ENCODE data around the gene CFAP43. TPM values are rescaled to one million over a fixed set of nuclear protein-coding genes. Genes with fewer than 3 reads are reported as not detected.

CFAP43 gene
- total and polyA plus RNA-seq, 9 of the 15 experiments (the other 6 are each of a cell fraction or from before 2014, with no cell fraction given): 0.07 to 0.86 (median 0.11) TPM; not detected in 1

DNA sequence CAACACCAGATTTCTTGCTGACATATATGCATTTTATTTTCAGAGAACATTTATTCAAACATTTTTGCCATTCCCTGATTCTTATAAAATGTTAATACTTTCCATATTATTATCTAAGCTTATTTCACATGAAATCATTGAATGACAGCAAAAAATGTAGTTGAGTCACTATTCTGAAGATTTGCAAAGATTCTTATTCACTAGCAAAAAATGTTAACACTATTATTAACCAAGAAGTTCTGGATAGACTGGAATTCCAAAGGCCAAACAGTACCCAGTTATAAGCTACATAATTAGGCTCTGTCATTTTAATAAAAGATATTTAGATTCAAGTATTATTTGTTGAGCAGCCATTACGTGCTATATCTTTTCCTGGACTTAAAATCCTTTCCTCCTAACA lies 41.1 kb upstream of the CFAP43 start:
- H3K27ac ChIP-seq (ENCODE audit: extremely low read depth, low read depth, low read length): no peak overlapping the region
- FAIRE-seq (no peak), DNase-seq (ENCODE audit: extremely low read depth in 1 of 4, low spot score in 3 of 4) (no peak), ATAC-seq (no peak)
- peaks cover 11% of the 10 kb centered on the region; the same call in 2 of the 3 replicates for H3K36me3 ChIP-seq (ENCODE audit: control insufficient read depth, insufficient read depth, low read length)
- CTCF ChIA-PET (ENCODE audit: low intra/inter-chr PET ratio): no interaction called here
- H3K27me3 ChIP-seq (ENCODE audit: control insufficient read depth in 2 of 2, insufficient read depth in 2 of 2, low read length in 2 of 2): no peaks in the 10 kb centered on the region
- BruUV-seq (replicated peaks): no TSS peak
- H3K9me3 ChIP-seq (replicated peaks; ENCODE audit: control insufficient read depth, insufficient read depth, low read depth, low read length): no peaks in the 10 kb centered on the region; the same call in 1 of the 2 replicates
- no peak overlapping the region for H2AFZ ChIP-seq (ENCODE audit: low read depth, low read length)
- H3K79me2 ChIP-seq (ENCODE audit: control insufficient read depth, insufficient read depth, low read length): no peaks in the 10 kb centered on the region
- H3K4me3 ChIP-seq: no peak overlapping the region
- H3K9ac ChIP-seq (ENCODE audit: insufficient read depth in 1 of 2, low read depth in 2 of 2, low read length in 2 of 2): no peak overlapping the region
- no peak overlapping the region for H3K4me2 ChIP-seq (ENCODE audit: insufficient read depth, low read length)
- WGBS (ENCODE audit: insufficient coverage, low coverage, missing lambda C conversion rate): 60% methylated on average over 1 of the region's 1 CpG
- no peaks in the 10 kb centered on the region for H3K9me1 ChIP-seq (ENCODE audit: control insufficient read depth, insufficient read depth, low read length)
- H3K4me1 ChIP-seq (replicated peaks in 1 of 2; ENCODE audit: control insufficient read depth in 2 of 2, insufficient read depth in 2 of 2, low read length in 2 of 2): peaks cover 7 to 8% of the 10 kb centered on the region in 2 experiments
- H4K20me1 ChIP-seq (replicated peaks; ENCODE audit: control insufficient read depth, insufficient read depth, low read length): no peaks in the 10 kb centered on the region
- TF ChIP-seq, protein P1, sequence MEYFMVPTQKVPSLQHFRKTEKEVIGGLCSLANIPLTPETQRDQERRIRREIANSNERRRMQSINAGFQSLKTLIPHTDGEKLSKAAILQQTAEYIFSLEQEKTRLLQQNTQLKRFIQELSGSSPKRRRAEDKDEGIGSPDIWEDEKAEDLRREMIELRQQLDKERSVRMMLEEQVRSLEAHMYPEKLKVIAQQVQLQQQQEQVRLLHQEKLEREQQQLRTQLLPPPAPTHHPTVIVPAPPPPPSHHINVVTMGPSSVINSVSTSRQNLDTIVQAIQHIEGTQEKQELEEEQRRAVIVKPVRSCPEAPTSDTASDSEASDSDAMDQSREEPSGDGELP (CRISPR knock-in tag; IDR thresholded peaks at IDR 0.05; ENCODE audit: borderline replicate concordance): no peak
- no peak for TF ChIP-seq TAF15 (IDR thresholded peaks at IDR 0.05; ENCODE audit: low read depth, low read length)
- TF ChIP-seq ZNF3 (CRISPR knock-in tag; IDR thresholded peaks at IDR 0.05): no peak
- TF ChIP-seq, protein P2, sequence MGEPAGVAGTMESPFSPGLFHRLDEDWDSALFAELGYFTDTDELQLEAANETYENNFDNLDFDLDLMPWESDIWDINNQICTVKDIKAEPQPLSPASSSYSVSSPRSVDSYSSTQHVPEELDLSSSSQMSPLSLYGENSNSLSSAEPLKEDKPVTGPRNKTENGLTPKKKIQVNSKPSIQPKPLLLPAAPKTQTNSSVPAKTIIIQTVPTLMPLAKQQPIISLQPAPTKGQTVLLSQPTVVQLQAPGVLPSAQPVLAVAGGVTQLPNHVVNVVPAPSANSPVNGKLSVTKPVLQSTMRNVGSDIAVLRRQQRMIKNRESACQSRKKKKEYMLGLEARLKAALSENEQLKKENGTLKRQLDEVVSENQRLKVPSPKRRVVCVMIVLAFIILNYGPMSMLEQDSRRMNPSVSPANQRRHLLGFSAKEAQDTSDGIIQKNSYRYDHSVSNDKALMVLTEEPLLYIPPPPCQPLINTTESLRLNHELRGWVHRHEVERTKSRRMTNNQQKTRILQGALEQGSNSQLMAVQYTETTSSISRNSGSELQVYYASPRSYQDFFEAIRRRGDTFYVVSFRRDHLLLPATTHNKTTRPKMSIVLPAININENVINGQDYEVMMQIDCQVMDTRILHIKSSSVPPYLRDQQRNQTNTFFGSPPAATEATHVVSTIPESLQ (CRISPR knock-in tag; IDR thresholded peaks at IDR 0.05): no peak
- TF ChIP-seq GABPB1 (CRISPR knock-in tag; IDR thresholded peaks at IDR 0.05): no peak
- TF ChIP-seq, protein P3, sequence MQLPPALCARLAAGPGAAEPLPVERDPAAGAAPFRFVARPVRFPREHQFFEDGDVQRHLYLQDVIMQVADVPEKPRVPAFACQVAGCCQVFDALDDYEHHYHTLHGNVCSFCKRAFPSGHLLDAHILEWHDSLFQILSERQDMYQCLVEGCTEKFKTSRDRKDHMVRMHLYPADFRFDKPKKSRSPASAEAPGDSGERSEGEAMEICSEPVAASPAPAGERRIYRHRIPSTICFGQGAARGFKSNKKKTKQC (CRISPR knock-in tag; IDR thresholded peaks at IDR 0.05): no peak
- TF ChIP-seq, protein P4, sequence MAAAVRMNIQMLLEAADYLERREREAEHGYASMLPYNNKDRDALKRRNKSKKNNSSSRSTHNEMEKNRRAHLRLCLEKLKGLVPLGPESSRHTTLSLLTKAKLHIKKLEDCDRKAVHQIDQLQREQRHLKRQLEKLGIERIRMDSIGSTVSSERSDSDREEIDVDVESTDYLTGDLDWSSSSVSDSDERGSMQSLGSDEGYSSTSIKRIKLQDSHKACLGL (CRISPR knock-in tag; IDR thresholded peaks at IDR 0.05; ENCODE audit: borderline replicate concordance, poor library complexity, severe bottlenecking): no peak
- TF ChIP-seq HNRNPK (IDR thresholded peaks at IDR 0.05; ENCODE audit: low read depth, low read length, poor library complexity, severe bottlenecking): no peak
- no peak for TF ChIP-seq RNF2 (IDR thresholded peaks at IDR 0.05)
- TF ChIP-seq, protein P5, sequence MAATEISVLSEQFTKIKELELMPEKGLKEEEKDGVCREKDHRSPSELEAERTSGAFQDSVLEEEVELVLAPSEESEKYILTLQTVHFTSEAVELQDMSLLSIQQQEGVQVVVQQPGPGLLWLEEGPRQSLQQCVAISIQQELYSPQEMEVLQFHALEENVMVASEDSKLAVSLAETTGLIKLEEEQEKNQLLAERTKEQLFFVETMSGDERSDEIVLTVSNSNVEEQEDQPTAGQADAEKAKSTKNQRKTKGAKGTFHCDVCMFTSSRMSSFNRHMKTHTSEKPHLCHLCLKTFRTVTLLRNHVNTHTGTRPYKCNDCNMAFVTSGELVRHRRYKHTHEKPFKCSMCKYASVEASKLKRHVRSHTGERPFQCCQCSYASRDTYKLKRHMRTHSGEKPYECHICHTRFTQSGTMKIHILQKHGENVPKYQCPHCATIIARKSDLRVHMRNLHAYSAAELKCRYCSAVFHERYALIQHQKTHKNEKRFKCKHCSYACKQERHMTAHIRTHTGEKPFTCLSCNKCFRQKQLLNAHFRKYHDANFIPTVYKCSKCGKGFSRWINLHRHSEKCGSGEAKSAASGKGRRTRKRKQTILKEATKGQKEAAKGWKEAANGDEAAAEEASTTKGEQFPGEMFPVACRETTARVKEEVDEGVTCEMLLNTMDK (IDR thresholded peaks at IDR 0.05; ENCODE audit: borderline replicate concordance, insufficient read depth, low read depth, low read length, poor library complexity, severe bottlenecking): no peak
- TF ChIP-seq, protein P6, sequence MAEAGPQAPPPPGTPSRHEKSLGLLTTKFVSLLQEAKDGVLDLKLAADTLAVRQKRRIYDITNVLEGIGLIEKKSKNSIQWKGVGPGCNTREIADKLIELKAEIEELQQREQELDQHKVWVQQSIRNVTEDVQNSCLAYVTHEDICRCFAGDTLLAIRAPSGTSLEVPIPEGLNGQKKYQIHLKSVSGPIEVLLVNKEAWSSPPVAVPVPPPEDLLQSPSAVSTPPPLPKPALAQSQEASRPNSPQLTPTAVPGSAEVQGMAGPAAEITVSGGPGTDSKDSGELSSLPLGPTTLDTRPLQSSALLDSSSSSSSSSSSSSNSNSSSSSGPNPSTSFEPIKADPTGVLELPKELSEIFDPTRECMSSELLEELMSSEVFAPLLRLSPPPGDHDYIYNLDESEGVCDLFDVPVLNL (CRISPR knock-in tag; IDR thresholded peaks at IDR 0.05; ENCODE audit: low read depth): no peak
- TF ChIP-seq, protein P7, sequence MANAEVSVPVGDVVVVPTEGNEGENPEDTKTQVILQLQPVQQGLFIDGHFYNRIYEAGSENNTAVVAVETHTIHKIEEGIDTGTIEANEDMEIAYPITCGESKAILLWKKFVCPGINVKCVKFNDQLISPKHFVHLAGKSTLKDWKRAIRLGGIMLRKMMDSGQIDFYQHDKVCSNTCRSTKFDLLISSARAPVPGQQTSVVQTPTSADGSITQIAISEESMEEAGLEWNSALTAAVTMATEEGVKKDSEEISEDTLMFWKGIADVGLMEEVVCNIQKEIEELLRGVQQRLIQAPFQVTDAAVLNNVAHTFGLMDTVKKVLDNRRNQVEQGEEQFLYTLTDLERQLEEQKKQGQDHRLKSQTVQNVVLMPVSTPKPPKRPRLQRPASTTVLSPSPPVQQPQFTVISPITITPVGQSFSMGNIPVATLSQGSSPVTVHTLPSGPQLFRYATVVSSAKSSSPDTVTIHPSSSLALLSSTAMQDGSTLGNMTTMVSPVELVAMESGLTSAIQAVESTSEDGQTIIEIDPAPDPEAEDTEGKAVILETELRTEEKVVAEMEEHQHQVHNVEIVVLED (CRISPR knock-in tag; IDR thresholded peaks at IDR 0.05): no peak
- TF ChIP-seq HDGF (IDR thresholded peaks at IDR 0.05): no peak
- in situ Hi-C loops (cut with MboI) (no loop called here), intact Hi-C loops (cut with micrococcal nuclease) (no loop called here)
- POLR2A ChIA-PET: no interaction called here
